Measurements from ENCODE around the gene PGAM5.
A peak's percentile ranks its signal among the peaks of the same experiment; 100 is the strongest.

GRCh38 chr12:132711080-132711843 is 620 bp downstream of the PGAM5 start:
- TF ChIP-seq CTCF (IDR thresholded peaks at IDR 0.05) (peak in 1 of 6 experiments; percentile 5), POLR2A (IDR thresholded peaks at IDR 0.05) (no peak)

All from thyroid gland (tissue), 4 donors.